ENCODE results near the gene LUZP4. TPM values are rescaled to one million over a fixed set of nuclear protein-coding genes. Genes with fewer than 3 reads are reported as not detected.

LUZP4 gene
- polyA plus RNA-seq, 1 of the 3 experiments (the other 2 are of a cell fraction): not detected

DNA sequence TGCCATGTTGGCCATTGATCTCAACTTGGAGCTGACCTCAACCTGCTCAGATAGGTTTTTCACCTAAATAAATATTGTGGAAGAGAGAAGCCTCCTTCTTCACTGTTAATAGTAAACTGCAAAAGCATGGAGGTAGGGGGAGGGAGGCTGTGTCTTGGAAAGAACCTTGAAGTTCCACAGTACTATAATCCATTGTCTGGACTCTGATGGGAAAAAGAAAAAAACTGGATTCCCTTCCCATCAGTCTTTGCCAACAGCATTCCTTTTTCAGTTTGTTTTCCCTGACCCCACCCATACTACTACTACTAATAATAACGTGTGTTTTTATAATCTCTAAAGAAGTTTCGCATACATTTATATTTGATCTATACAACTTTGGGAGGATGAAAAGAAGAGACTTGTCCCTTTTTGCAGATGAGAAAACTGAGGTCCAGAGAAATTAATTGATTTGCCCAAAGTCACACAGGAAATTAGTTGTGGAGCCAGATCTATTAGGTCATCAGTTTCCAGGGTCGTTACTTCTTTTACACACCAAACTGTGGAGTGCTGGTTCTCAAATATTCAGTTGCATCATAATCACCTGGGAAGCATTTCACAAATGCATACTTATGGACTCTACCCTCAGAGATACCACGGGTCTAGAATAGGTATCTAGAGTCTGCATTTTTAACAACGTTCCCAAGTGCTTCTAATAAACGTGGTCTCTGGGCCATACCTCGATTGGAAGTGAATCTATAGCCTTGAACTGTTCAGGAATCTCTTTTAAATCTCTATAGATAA, 59.1 kb downstream of the LUZP4 start:
- DNase-seq: no peak
- POLR2A ChIA-PET: no interaction called here
- no peaks in the 10 kb centered on the region for H3K79me2 ChIP-seq (ENCODE audit: insufficient read depth)
- peaks cover 0 to 14% of the 10 kb centered on the region in 2 experiments; a peak in 3 of 4 replicates for H3K4me1 ChIP-seq (ENCODE audit: control insufficient read depth in 1 of 2, insufficient read depth in 2 of 2, low read depth in 1 of 2, low read length in 1 of 2)
- no peaks in the 10 kb centered on the region for H3K9me2 ChIP-seq
- no peak overlapping the region for H3K9ac ChIP-seq
- no peak overlapping the region for H3K27ac ChIP-seq (ENCODE audit: low read depth in 2 of 2, low read length in 1 of 2)
- H2AFZ ChIP-seq (ENCODE audit: low read depth): no peak overlapping the region
- H3K9me3 ChIP-seq: no peaks in the 10 kb centered on the region
- TF ChIP-seq FOSL2 (IDR thresholded peaks at IDR 0.05; ENCODE audit: borderline replicate concordance, low read depth) (no peak), ZBTB33 (IDR thresholded peaks at IDR 0.05; ENCODE audit: borderline replicate concordance, low read depth) (no peak), MAX (IDR thresholded peaks at IDR 0.05; ENCODE audit: low read depth) (no peak), TCF12 (IDR thresholded peaks at IDR 0.05) (no peak), TEAD4 (IDR thresholded peaks at IDR 0.05; ENCODE audit: borderline replicate concordance, insufficient read depth) (no peak), FOXM1 (IDR thresholded peaks at IDR 0.05; ENCODE audit: low read depth) (no peak), ELF1 (IDR thresholded peaks at IDR 0.05) (no peak), CHD2 (IDR thresholded peaks at IDR 0.05; ENCODE audit: low read length, partially characterized antibody) (no peak), JUND (IDR thresholded peaks at IDR 0.05) (no peak), GATA2 (CRISPR knock-in tag; IDR thresholded peaks at IDR 0.05) (no peak), SMC3 (IDR thresholded peaks at IDR 0.05; ENCODE audit: low read depth, low read length) (no peak), GABPA (IDR thresholded peaks at IDR 0.05; ENCODE audit: low read depth) (no peak), EZH2phosphoT487 (IDR thresholded peaks at IDR 0.05; ENCODE audit: borderline replicate concordance, low read depth) (no peak), NFIC (IDR thresholded peaks at IDR 0.05; ENCODE audit: borderline replicate concordance) (no peak), YY1 (IDR thresholded peaks at IDR 0.05; ENCODE audit: low read depth) (no peak), SIN3A (IDR thresholded peaks at IDR 0.05; ENCODE audit: borderline replicate concordance, low read depth, low read length) (no peak), RAD21 (IDR thresholded peaks at IDR 0.05; ENCODE audit: low read length) (no peak)
- TF ChIP-seq, protein P1, sequence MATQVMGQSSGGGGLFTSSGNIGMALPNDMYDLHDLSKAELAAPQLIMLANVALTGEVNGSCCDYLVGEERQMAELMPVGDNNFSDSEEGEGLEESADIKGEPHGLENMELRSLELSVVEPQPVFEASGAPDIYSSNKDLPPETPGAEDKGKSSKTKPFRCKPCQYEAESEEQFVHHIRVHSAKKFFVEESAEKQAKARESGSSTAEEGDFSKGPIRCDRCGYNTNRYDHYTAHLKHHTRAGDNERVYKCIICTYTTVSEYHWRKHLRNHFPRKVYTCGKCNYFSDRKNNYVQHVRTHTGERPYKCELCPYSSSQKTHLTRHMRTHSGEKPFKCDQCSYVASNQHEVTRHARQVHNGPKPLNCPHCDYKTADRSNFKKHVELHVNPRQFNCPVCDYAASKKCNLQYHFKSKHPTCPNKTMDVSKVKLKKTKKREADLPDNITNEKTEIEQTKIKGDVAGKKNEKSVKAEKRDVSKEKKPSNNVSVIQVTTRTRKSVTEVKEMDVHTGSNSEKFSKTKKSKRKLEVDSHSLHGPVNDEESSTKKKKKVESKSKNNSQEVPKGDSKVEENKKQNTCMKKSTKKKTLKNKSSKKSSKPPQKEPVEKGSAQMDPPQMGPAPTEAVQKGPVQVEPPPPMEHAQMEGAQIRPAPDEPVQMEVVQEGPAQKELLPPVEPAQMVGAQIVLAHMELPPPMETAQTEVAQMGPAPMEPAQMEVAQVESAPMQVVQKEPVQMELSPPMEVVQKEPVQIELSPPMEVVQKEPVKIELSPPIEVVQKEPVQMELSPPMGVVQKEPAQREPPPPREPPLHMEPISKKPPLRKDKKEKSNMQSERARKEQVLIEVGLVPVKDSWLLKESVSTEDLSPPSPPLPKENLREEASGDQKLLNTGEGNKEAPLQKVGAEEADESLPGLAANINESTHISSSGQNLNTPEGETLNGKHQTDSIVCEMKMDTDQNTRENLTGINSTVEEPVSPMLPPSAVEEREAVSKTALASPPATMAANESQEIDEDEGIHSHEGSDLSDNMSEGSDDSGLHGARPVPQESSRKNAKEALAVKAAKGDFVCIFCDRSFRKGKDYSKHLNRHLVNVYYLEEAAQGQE (IDR thresholded peaks at IDR 0.05; ENCODE audit: low read depth, low read length): no peak
- TF ChIP-seq, protein P2, sequence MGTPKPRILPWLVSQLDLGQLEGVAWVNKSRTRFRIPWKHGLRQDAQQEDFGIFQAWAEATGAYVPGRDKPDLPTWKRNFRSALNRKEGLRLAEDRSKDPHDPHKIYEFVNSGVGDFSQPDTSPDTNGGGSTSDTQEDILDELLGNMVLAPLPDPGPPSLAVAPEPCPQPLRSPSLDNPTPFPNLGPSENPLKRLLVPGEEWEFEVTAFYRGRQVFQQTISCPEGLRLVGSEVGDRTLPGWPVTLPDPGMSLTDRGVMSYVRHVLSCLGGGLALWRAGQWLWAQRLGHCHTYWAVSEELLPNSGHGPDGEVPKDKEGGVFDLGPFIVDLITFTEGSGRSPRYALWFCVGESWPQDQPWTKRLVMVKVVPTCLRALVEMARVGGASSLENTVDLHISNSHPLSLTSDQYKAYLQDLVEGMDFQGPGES (IDR thresholded peaks at IDR 0.05; ENCODE audit: low read depth, low read length): no peak
- TF ChIP-seq, protein P3, sequence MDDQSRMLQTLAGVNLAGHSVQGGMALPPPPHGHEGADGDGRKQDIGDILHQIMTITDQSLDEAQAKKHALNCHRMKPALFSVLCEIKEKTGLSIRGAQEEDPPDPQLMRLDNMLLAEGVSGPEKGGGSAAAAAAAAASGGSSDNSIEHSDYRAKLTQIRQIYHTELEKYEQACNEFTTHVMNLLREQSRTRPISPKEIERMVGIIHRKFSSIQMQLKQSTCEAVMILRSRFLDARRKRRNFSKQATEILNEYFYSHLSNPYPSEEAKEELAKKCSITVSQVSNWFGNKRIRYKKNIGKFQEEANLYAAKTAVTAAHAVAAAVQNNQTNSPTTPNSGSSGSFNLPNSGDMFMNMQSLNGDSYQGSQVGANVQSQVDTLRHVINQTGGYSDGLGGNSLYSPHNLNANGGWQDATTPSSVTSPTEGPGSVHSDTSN (IDR thresholded peaks at IDR 0.05): no peak
- H3K27me3 ChIP-seq (ENCODE audit: insufficient read depth): no peaks in the 10 kb centered on the region
- no peak overlapping the region for H3K4me3 ChIP-seq (ENCODE audit: low read depth in 2 of 2, low read length in 1 of 2)
- no peak overlapping the region for H3K4me2 ChIP-seq
- H4K20me1 ChIP-seq (ENCODE audit: insufficient read depth): no peaks in the 10 kb centered on the region
- CTCF ChIA-PET: no interaction called here
- no peaks in the 10 kb centered on the region for H3F3A ChIP-seq (replicated peaks; ENCODE audit: insufficient read depth)
- WGBS (ENCODE audit: low lambda C conversion rate): 43% methylated on average over 7 of the region's 7 CpGs
- H3K36me3 ChIP-seq (replicated peaks in 1 of 2; ENCODE audit: control insufficient read depth in 1 of 2, insufficient read depth in 2 of 2, low read length in 1 of 2): no peaks in the 10 kb centered on the region

Data from SK-N-SH (cell line).